Endothelial cell of umbilical vein (primary cell): ENCODE data around the gene SPSB1. TPM values are rescaled to one million over a fixed set of nuclear protein-coding genes. Genes with fewer than 3 reads are reported as not detected.

ENCODE experiments used
- BruUV-seq: library from RNA; stranded (reverse); fragments of 400-500 nt; replicated peaks from 2 replicates; lab custom pipeline; 2021; lab: Mats Ljungman, UMichigan
- CTCF ChIA-PET: fragments of 300-600, 350-600 bp; sonication (Branson Sonifier 250); formaldehyde crosslinking; loops from one replicate; lab custom pipeline; 2021; ENCODE audit warnings: antibody characterized with exemption, inconsistent platforms; lab: Charles Lee
- POLR2A ChIA-PET: fragments of 300-600, 350-600 bp; sonication (Branson Sonifier 250); formaldehyde crosslinking; loops from one replicate; lab custom pipeline; 2021; ENCODE audit warnings: antibody characterized with exemption, inconsistent platforms; lab: Charles Lee
- DNase-seq: peaks from one replicate; pipeline ENCODE4 v3.0.0-alpha.2; 2011; ENCODE audit warnings: low read depth, low spot score
- FAIRE-seq: peaks from 2 replicates; lab custom pipeline; 2011; peaks lifted over from hg19 to GRCh38; lab: Jason Lieb, UNC
- H2AFZ ChIP-seq: 2 replicates; pipeline ENCODE4 v1.6.0; 2012; ENCODE audit warnings: low read depth, low read length, control low read depth, inconsistent platforms
- H3K27ac ChIP-seq: 2 replicates; pipeline ENCODE4 v1.5.1; 2011; ENCODE audit warnings: low read depth, mild to moderate bottlenecking, control low read depth, low read length, moderate library complexity; ENCODE audit not compliant: insufficient read depth
- H3K27me3 ChIP-seq, 2 experiments: 2 replicates each; pipeline versions ENCODE4 v1.6.0 to v1.6.1; 2011; ENCODE audit warnings: low read length in 2 of 2, mixed read lengths in 1 of 2; ENCODE audit not compliant: control insufficient read depth in 2 of 2, insufficient read depth in 2 of 2
- H3K36me3 ChIP-seq, 2 experiments: 2 replicates in 1 of 2; 3 replicates in 1 of 2; pipeline ENCODE4 v1.5.1; 2011; ENCODE audit warnings: low read length in 2 of 2, mild to moderate bottlenecking in 1 of 2, moderate library complexity in 1 of 2; ENCODE audit not compliant: control insufficient read depth in 2 of 2, insufficient read depth in 2 of 2; ENCODE audit errors: extremely low read depth in 1 of 2
- H3K4me1 ChIP-seq: 3 replicates; pipeline ENCODE4 v1.5.1; 2011; ENCODE audit warnings: mild to moderate bottlenecking, low read length; ENCODE audit not compliant: control insufficient read depth, insufficient read depth; ENCODE audit errors: extremely low read depth
- H3K4me2 ChIP-seq: 2 replicates; pipeline ENCODE4 v1.6.1; 2011; ENCODE audit warnings: low read length, control low read depth, mixed read lengths; ENCODE audit not compliant: insufficient read depth
- H3K4me3 ChIP-seq, 3 experiments: fragments of 200-600 bp in 1 of 3; sonication (generic), shearing (Covaris generic) in 1 of 3; replicated peaks in 1 of 3; 2 replicates each; pipeline ENCODE4 v1.5.1; 2011 to 2016; ENCODE audit warnings: control low read depth in 3 of 3, low read length in 3 of 3, mild to moderate bottlenecking in 2 of 3, inconsistent platforms in 1 of 3, low read depth in 1 of 3, moderate library complexity in 1 of 3; ENCODE audit not compliant: insufficient read depth in 1 of 3
- H3K79me2 ChIP-seq: 2 replicates; pipeline ENCODE4 v1.6.0; 2012; ENCODE audit warnings: low read length, inconsistent platforms; ENCODE audit not compliant: control insufficient read depth, insufficient read depth
- H3K9ac ChIP-seq: replicated peaks from 2 replicates; pipeline ENCODE3; 2011; ENCODE audit warnings: low read length, control low read depth; ENCODE audit not compliant: insufficient read depth; ENCODE audit errors: extremely low read depth
- H3K9me1 ChIP-seq: replicated peaks from 3 replicates; pipeline ENCODE4 v1.6.0; 2011; ENCODE audit warnings: mild to moderate bottlenecking, low read length; ENCODE audit not compliant: control insufficient read depth, insufficient read depth; ENCODE audit errors: extremely low read depth
- H3K9me3 ChIP-seq: replicated peaks from 2 replicates; pipeline ENCODE4 v1.5.1; 2012; ENCODE audit warnings: low read length, inconsistent platforms; ENCODE audit not compliant: control insufficient read depth, insufficient read depth
- H4K20me1 ChIP-seq: replicated peaks from 2 replicates; pipeline ENCODE3; 2011; ENCODE audit warnings: mild to moderate bottlenecking, low read length; ENCODE audit not compliant: control insufficient read depth, insufficient read depth; ENCODE audit errors: extremely low read depth
- CTCF ChIP-seq, 2 donors: IDR thresholded peaks; 1 replicate in 1 of 2; 2 replicates in 1 of 2; pipeline ENCODE4 v1.5.1; 2011; ENCODE audit warnings: low read length in 2 of 2, mild to moderate bottlenecking in 2 of 2, moderate library complexity in 2 of 2, control low read depth in 1 of 2, inconsistent platforms in 1 of 2, low read depth in 1 of 2; ENCODE audit not compliant: insufficient read depth in 1 of 2; ENCODE audit errors: extremely low read depth in 1 of 2
- EZH2 ChIP-seq: IDR thresholded peaks from 2 replicates; pipeline ENCODE4 v1.6.1; 2012; ENCODE audit warnings: borderline replicate concordance, low read depth, mild to moderate bottlenecking, moderate library complexity, low read length, inconsistent platforms; ENCODE audit not compliant: severe bottlenecking
- FOS ChIP-seq: IDR thresholded peaks from 2 replicates; pipeline ENCODE4 v1.6.1; 2011; ENCODE audit warnings: mild to moderate bottlenecking, low read length, moderate library complexity, borderline replicate concordance; ENCODE audit not compliant: insufficient read depth
- GATA2 ChIP-seq: IDR thresholded peaks from 2 replicates; pipeline ENCODE4 v1.7.0; 2011; ENCODE audit warnings: low read depth, mild to moderate bottlenecking, moderate library complexity, mixed read lengths, low read length; ENCODE audit not compliant: insufficient read length, insufficient read depth
- JUN ChIP-seq: IDR thresholded peaks from 2 replicates; pipeline ENCODE4 v1.6.1; 2011; ENCODE audit warnings: borderline replicate concordance, low read depth; ENCODE audit not compliant: insufficient read length, insufficient read depth
- MAX ChIP-seq: IDR thresholded peaks from 2 replicates; pipeline ENCODE4 v1.6.1; 2011; ENCODE audit not compliant: insufficient read depth, insufficient read length
- MYC ChIP-seq: IDR thresholded peaks from one replicate; pipeline ENCODE4 v1.6.1; 2011; ENCODE audit warnings: mild to moderate bottlenecking, low read depth, low read length
- POLR2A ChIP-seq: IDR thresholded peaks from 2 replicates; pipeline ENCODE4 v1.6.1; 2012; ENCODE audit warnings: low read depth, mild to moderate bottlenecking, control low read depth, low read length
- POLR2AphosphoS5 ChIP-seq: IDR thresholded peaks from 2 replicates; pipeline ENCODE4 v1.6.1; 2012; ENCODE audit warnings: low read depth, mild to moderate bottlenecking, control low read depth, low read length, moderate library complexity; ENCODE audit not compliant: insufficient read depth
- dilution Hi-C: fragments of 300-500 bp; cut with MboI; formaldehyde crosslinking; loops from one replicate; pipeline ENCODE4 v1.15.0; 2019; ENCODE audit warnings: low sequenced_read_pairs; ENCODE audit not compliant: extremely low pct_ligation_motif_present
- intact Hi-C: fragments of 100-400 bp; cut with micrococcal nuclease; formaldehyde crosslinking; loops from one replicate; pipeline ENCODE4 v1.10.0; 2022
- polyA plus RNA-seq, 4 experiments: library from polyadenylated mRNA; depleted of rRNA in 3 of 4; stranded (reverse) in 3 of 4; unstranded in 1 of 4; fragments of >200 nt; gene quantifications; 2 replicates each; pipeline versions ENCODE4 v1.2.1 to v1.2.3, GENCODE V29; 2011 to 2012; ENCODE audit warnings: missing spikeins in 1 of 4
- total RNA-seq: library from RNA; stranded (reverse); gene quantifications from 2 replicates; pipeline ENCODE4 v1.2.3, GENCODE V29; 2021

Gene SPSB1
- total and polyA plus RNA-seq, 2 donors (not counting 3 experiments of a cell fraction or from before 2014, with no cell fraction given): 41.9 to 61.2 TPM

GRCh38 chr1:9402717-9403225 is 110.1 kb downstream of the SPSB1 start:
- no TSS peak for BruUV-seq
- TF ChIP-seq EZH2 (no peak), CTCF (IDR thresholded peaks at IDR 0.05; ENCODE audit: extremely low read depth in 1 of 2, insufficient read depth in 1 of 2, low read depth in 1 of 2, low read length in 2 of 2) (no peak), FOS (peak; percentile 31), JUN (peak; percentile 8), MYC (no peak), POLR2A (no peak), GATA2 (peak; percentile 90), POLR2AphosphoS5 (no peak), MAX (no peak)

More at GRCh38 chr1:9402717-9403225, 110.1 kb downstream of the SPSB1 start:
- Histone ChIP-seq H3K9me3 (no peaks in the 10 kb centered on the region), H2AFZ (no peak overlapping the region), H3K79me2 (no peaks in the 10 kb centered on the region), H3K4me2 (no peak overlapping the region), H3K4me1 (peaks cover 50% of the 10 kb centered on the region), H3K9me1 (no peaks in the 10 kb centered on the region), H3K4me3 (no peak overlapping the region), H3K36me3 (no peaks in the 10 kb centered on the region), H3K9ac (peak overlapping the region; percentile 88), H4K20me1 (no peaks in the 10 kb centered on the region), H3K27me3 (no peaks in the 10 kb centered on the region), H3K27ac (peak overlapping the region; percentile 98)
- FAIRE-seq (peak; percentile 58), DNase-seq (peak; percentile 57)
- intact Hi-C loops: loop anchor here (1.0 kb wide), 4 partner anchors 11 to 53 kb away; no protein-coding TSS in a partner anchor
- ChIA-PET CTCF (interaction anchor here (0.6 to 5.3 kb wide), 12 partner anchors 6 to 114 kb away, joined by 3 to 22 read pairs (median 4); no protein-coding TSS in a partner anchor), POLR2A (interaction anchor here (1.1 to 1.3 kb wide), 3 partner anchors 36 to 39 kb away, joined by 3 to 5 read pairs (median 4); no protein-coding TSS in a partner anchor)
- dilution Hi-C loops: no loop called here
